Amygdala (tissue), 56 donors: ENCODE data around the gene OR2A1.
"Not testable (repeated sequence)": the region's sequence is repeated elsewhere in the genome, so short reads cannot be mapped to it uniquely, and the experiment has no call there.

ENCODE experiments used
- DNase-seq, 56 donors: peaks; one replicate each; lab custom pipeline; 2025; lab: John Stamatoyannopoulos, UW

The OR2A1 gene

DNA sequence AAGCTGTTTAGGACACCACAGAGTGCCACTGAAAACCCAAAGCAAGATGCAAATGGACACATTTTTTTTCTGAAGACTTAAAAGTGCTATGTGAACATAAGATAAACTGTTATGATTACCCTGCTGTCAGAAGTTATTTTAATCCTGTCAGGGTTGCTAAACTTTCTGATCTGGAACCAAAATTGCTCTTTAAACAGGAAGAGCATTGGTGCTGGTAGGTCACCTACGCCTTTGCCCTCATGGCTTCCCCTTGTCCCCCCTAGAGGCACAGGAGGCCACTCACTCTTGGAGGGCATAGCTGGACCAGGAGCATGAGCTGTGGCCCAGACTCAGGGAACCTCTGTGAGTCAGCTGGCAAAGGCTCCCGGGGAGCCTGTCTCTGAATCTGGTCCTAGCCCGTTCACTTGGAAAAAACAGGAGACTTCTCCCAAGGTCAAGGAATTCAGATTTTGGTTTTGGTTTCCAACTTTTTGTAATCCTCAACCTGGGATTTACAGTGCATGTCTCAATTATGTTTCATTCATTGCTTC lies 9.5 kb downstream of the OR2A1 start:
- DNase-seq: not testable (repeated sequence)

DNA sequence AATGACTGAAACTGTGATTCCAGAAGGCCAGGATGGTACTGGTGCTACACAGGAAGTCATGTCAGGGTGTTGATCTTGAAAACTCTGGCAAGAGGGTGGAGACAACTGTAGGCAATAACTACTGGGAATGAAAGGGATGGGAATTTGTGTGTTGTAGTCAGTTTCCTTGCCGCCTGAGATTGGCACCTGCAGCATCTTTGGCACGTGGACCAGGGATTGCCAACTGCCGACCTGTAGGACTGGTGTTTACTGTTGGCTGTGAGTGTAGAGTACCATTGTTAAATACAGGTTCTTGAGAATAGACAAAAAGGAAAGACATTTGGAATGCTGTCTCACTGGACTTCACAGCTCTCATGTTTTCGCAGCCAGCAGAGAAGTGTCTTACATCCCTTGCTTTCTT lies 11.1 kb downstream of the OR2A1 start:
- DNase-seq: not testable (repeated sequence)

DNA sequence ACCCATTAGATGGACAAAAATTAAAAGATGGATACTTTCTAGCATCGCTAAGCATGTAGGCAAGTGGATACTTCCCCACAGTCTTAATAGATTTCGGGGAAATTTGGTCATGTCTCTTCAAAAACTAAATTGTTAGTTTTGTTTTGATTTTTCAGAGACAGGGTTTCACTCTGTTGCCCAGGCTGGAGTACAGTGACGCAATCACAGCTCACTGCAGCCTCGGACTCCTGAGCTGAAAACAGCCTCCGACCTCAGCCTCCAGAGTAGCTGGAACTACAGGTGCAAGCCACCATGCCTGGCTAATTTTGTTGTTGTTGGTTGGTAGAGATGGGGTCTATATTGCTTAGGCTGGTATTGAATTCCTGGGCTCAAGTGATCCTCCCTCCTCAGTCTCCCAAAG lies 13.6 kb downstream of the OR2A1 start:
- DNase-seq: not testable (repeated sequence)

DNA sequence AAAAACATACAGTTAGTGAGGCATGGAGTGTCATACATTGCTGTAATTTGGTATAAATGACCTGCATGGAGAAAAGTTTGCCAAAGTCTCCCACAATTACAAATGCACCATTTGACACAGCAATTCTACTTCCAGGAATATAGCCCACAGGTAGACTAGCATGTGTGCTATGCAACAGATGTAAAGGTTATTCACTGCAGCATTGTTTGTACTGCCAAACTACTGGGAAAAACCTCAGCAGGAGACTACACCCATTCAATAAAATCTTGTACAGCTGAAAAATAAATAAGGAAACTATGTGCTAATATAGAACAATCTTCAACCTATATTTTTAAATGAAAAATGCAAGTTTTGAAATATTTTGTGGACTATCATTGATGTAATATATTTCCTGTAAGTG lies 17.8 kb downstream of the OR2A1 start:
- not testable (repeated sequence) for DNase-seq

DNA sequence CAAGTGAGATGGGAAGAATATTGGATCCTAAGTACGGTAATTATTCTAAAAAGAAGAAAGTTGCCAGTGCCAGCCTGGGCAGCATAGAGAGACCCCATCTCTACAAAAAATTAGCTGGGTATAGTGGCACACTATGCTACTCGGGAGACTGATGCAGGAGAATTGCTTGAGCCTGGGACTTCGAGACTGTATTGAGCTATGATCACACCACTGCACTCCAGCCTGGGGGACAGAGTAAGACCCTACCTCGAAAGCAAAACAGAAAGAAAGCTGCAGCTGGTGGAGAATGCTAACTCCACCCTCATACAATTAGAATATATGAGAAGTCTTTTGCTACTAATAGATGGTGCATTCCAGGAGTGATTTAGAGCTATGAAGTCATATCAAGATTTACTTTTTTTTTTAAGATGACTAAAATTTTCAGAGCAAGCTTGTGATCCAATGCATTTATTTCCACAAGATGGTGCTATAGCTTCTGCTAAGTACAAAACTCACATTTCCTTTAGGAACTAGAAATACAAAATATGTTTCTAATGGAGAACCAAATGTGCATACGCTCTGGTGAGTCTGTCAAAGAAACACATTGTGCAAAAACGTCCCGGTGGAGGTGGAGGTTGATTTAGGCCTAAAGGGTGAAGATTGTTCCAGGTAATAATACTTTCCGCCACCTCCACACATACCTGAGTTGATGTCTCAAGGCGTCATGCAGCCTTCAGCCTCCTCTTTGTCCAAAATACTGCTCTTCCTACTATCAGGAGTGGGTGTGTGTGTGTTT lies 19.2 kb downstream of the OR2A1 start:
- not testable (repeated sequence) for DNase-seq

DNA sequence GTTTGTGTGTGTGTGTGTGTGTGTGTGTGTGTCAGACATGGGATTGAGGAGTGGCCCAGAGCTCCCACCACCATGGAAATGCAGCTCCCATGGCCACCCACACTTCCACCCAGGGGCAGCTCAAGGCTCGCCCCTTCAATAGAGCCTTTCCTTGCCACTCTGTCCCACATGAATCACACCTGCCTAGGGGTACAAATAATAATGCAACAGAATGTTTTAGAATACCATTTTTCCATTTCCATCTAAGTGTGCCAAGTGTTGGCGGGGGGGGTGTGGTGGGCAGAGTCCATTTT lies 19.7 kb downstream of the OR2A1 start:
- not testable (repeated sequence) for DNase-seq

DNA sequence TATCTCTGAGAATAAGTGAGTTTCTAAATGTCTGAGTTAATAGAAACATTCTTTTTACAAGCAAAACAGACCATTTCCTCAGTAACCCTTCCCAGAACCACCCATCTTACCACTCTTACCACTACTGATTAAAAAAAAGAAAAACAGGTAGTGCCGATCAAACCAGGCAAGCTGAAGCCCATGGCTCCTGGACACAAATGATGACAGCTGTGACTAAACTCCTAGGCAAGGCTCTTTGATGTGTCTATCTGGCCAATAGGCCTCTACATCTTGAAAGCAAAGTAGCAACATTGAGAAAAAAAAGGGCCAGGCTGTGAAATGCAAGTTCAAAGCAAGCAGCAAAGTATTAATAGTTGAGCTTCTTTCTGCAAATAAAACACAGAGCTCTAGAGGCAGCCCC lies 36.4 kb downstream of the OR2A1 start:
- not testable (repeated sequence) for DNase-seq

DNA sequence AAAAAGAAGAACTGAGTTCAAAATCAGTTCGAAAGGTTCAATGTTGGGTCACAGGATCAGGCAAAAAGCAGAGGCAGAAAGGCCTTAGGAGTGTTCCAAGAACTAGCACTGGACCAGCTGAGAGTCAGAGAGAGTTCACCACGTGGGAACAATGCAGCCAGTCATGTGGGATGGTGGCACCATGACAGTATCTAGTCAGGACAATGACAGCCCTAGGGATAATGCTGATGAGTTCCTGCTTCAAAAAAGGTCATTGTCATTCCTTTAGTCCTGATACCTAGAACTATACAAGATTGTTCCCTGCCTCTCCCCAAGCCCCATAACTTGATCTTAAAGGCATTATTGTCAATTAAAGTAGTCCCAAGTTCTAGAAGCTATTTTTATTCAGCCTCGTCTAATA lies 39.4 kb downstream of the OR2A1 start:
- not testable (repeated sequence) for DNase-seq

DNA sequence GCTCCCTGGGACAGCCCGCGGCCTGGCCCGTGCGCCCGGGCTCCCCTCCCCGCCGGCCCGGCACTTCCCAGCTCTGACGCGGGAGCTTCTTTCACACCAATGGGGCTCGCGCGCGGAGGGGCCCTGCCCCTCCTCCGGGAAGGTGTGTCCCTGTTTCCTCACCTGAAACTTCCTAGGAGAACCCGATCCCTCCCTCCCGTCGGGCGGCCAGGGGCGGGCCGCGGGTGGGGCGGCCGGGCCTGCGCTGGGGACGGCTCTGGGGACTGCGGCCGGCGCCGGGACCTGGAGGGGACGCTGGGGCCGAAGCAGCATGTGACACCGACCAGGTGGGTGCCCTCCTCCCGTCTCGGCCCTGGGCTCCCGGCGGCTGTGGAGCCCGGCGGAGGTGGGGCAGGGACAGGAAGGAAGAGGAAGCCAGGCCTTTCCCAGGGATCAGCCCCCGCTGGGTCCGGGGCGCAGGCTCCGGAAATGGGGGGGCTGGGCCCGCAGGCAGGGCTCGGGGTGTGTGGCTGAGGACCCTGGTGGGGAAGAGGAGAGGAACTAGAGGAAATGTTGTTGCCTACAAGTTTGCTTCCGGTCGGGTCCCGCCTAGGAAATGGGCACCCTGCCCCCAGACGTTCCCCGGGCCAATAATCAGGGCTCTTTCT lies 43.1 kb downstream of the OR2A1 start, which contains the start of gene ARHGEF5:
Gene ARHGEF5, plus strand, starts transcription at position 227 of the 647 bp plus-strand sequence. CDS start 7,268 bp downstream, outside the sequence.
- not testable (repeated sequence) for DNase-seq

DNA sequence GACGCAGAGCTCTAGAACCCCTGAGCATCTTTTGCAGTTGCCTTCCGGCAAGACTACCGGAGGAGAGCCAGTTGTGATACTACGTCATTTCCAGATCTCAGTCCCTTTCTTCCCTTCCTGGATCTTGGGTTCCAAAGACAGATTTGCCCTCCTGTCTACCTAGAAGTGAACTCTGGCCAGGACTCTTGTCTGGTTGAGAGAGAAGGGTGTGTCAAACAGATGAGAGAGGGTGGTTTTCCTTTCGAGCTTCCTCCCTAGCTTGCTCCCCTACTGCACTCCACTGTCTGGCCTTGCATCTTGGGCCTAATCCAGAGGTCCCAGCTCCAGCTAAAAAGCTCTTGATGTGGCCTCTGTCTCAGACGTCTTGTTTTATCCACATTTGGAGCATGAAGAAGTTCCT lies 44.0 kb downstream of the OR2A1 start:
- not testable (repeated sequence) for DNase-seq

DNA sequence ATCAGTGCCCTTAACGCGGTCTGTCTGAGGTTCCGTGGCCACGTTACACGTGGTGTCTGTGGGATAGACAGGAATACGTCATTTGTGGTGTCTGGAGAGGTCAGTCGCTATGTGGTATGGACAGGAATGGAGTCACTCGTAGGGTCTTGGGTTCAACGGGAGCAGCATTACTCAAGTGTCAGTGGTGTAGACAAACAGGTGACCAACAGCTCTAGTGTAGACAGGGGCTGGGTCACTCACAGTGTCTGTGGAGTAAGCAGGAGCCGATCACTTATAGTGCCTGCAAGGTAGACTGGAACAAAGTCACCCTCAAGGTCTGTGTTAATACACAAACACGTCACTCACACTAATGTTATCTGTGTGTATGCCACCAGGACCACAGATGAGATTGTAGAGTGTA lies 44.6 kb downstream of the OR2A1 start:
- DNase-seq: not testable (repeated sequence)

DNA sequence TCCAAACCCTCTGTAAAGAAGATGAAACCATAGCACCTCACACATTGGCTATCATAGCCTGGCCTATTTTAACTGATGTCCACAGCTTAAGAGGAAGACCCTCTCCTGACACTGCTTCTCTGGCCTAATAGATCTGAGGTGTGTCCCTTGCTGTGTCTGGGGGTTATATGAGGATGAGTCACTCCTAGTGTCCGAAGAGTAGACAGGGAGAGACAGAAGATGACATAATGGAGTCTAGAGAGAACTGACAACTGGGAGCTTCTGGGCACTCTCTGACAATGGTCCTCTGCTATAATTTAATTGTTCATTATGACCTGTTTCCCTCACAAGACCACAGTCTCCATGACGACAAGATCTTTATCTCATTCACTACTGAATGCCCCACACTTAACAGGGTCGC lies 49.8 kb downstream of the OR2A1 start:
- not testable (repeated sequence) for DNase-seq

DNA sequence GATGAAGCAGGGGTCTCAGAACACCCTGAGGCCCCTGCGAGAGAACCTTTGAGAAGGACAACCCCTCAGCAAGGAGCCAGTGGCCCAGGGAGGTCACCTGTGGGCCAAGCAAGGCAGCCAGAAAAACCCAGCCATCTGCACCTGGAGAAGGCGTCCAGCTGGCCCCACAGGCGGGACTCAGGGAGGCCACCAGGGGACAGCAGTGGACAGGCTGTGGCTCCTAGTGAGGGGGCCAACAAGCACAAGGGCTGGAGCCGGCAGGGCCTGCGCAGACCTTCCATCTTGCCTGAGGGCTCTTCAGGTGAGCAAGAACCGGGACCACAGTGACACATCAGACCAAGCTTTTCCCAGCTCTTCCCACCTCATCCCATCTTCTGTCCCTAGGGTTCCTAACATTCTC lies 53.3 kb downstream of the OR2A1 start:
- DNase-seq: not testable (repeated sequence)

DNA sequence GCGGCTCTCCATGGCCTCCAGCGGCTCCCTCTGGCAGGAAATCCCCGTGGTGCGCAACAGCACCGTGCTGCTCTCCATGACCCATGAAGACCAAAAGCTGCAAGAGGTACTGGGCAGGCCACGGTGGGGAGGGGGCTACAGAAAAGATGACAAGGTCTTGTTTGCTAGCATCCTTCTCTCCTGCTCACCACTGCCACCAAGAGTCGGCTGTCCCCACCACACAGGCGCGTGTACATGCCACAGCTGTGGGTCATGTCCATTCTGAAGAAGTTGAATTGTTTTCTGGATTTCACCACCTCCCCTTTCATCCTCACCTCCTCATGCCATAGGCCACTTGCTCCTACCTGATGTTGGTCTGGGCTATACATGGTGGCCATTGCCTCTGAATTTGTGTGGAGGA lies 55.0 kb downstream of the OR2A1 start:
- DNase-seq: not testable (repeated sequence)

DNA sequence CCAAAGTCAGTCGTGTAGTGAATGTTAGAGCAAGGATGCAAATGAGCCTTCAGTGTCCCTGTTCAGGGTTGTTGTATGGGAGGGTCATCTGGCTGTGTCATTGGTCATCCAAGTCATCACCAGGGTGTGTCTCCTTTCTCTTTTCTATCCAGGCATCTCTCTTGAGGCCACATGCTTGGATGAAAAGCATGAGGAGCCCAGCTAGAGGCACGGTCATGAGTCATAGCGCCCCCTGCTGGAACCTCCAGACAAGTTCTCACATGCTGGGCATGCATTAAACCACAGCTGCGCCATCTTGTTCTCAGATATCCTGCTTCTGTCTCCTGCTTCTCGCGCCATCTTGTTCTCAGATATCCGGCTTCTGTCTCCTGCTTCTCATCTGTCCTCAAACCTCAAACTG lies 57.0 kb downstream of the OR2A1 start:
- DNase-seq: not testable (repeated sequence)
